Kidney tubule cell (primary cell): ENCODE data around the gene MED22.
"Not testable (repeated sequence)": the region's sequence is repeated elsewhere in the genome, so short reads cannot be mapped to it uniquely, and the experiment has no call there.

ENCODE experiments used
- DNase-seq: peaks from one replicate; pipeline ENCODE4 v3.0.0-alpha.2; 2018; ENCODE audit warnings: low spot score

Gene MED22

DNA sequence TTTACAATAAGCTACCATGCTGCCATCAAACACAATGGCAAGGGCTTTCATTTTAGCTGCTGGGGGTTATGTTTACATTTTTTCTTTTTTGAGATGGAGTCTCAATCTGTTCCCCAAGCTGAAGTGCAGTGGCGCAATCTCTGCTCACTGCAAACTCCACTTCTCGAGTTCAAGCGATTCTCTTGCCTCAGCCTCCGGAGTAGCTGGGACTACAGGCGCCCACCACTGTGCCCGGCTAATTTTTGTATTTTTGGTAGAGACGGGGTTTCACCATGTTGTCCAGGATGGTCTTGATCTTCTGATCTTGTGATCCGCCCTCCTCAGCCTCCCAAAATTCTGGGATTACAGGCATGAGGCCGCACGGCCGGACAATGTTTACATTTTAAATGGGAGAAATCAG, 13.0 kb downstream of the MED22 start:
- DNase-seq = not testable (repeated sequence)

DNA sequence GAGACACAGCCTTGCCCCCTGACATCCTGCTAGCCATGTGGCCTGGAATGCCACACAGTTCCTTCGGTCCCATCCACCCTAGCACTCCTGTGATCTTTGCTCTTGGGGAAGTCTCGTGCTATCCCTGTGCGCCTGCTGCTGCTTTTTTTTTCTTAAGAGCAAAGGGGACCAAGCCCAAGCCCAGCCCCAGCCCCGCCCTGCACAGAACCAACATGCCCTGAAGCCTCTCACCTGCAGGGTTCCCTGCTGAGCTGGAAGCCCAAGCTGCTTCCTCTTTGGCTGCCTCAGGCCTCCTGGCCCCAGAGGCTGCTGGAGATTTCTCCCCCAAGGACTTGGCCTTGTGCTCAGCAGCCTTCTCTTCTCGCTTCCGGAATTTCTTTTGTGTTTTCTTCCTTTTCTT, 13.8 kb downstream of the MED22 start:
- no peak for DNase-seq

DNA sequence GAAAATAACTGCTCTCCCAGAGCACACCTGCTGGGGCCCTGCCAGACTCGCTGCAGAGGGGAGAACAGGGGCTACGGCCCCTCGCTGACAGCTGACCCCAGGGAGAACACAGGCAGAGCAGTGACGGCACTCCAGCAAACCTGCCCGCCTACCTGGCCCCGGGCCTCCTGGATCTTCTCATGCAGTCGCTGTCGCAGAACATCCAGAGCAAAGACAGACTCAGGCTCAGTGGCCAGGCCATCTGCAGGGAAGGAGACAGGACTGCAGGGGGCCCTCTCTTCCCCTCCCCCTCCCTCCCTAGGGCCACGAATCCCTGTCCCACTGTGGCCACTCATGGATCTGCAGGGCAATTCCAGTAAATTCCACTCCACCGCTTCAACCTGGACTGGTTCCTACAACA, 14.4 kb downstream of the MED22 start:
- no peak for DNase-seq

DNA sequence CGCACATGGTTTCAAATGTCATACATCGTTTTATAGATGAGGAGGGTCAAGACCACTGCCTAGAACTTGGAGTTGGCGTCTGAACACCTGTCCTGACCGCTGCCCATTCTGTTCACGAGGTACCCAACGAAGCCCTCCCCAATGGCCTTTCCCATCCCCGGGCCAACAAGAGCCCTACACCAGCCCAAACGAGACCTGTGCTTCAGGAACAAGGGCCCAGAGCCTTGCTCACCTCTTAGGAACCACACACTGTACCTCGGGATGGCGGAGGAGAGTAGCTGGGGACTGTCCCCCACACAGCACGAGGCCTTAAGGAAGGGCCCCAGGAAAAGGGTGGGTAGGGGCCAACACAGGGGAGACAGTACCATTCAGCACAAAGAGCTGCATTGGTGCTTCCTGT, 14.9 kb downstream of the MED22 start:
- no peak for DNase-seq

DNA sequence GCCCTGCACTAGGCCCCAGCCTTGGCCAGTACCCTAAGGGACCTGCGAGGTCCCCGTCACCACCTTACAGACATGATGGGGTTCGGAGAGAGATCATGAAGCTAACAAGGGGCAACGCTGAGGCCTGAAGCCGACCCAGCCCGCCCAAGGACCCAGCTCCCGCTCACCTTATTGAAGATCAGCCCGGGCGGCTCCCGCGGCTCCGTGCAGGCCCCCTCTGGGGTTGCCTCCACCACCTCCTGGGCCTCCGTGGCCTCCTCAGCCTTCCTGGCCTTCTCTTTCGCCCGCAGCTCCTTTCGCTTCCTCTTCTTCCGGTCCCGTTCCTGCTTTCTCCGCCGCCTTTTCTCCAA, 15.6 kb downstream of the MED22 start:
- DNase-seq = no peak

DNA sequence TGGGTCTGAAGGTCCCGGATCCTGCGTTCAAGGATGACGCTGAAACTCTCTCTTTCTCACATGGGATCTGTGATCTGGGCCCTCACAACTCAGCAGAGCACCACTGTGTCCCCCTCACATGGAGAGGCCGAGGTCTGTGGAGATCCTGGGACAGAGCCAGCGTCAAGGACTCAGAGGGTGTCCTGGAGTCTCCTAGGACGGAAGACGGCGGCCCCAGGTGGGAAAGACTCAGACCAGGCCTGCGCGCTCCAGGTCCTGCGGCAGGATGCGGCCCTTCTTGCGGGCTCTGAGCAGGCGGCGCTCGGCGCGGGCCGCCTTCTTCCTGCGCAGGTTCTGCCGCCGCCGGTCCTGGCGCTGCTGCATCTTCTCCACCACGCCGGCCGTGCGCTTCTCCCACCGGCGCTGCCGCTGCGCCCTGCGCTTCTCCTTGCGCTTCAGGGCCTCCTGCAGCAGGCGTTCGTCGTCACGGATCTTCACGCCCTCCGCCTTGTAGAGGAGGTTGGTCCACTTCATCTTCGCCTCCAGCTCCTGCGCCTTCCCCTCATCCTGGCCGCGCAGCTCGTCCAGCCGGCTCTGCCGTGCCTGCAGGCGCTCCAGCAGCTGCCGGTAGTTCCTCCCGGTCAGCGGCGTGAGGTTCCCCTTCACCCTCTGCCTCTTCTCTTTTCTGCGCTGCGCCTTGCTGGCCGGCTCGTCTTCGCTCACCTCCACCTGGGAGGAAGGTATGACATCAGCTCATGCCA, 16.1 kb downstream of the MED22 start:
- no peak for DNase-seq

DNA sequence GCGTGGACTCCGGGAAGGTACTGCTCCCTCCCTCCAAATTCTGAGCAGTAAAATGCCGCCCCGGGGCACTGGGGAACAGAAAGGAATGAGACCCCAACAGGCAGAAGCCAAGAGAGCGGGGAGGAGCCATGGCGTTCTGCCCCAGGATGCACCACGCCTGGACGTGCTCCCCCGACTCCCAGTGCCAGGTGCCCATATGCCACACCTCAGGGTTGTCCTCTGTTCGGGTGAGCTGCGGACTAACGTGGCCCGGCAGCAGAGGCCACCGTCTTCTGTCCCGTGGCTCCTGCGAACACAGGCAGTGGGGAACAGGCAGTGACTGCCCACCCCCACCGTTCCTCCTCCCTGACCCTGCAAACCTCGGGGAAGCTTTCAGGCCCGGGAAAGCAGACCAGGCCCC, 16.7 kb downstream of the MED22 start:
- no peak for DNase-seq

DNA sequence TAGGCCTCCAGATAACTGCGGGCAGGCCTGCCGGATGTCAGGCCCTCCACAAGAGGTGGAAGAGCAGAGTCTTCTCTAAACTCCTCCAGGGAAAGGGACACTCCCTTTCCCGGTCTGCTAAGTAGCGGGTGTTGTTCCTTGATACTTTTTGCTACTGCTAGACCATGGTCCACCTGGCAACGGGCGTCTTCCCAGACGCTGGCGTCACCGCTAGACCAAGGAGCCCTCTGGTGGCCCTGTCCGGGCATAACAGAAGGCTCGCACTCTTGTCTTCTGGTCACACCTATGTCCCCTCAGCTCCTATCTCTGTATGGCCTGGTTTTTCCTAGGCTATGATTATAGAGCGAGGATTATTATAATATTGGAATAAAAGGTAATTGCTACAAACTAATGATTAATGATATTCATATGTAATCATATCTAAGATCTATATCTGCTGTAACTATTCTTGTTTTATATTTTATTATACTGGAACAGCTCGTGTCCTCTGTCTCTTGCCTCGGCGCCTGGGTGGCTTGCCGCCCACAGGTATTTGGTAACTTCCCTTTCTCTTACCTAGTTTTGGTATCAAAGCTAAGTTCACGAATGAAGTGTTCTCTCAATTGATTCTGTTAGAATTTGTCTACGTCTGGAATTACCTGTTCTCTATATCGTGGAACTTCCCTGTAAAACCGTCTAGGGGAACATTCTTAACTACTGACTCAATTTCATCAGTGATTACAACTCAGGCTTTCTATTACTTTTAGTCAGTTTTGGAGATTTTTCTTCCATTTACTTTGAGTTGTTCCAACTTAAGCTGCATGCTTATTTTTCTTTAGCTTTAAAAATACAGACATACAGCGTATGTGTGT, 18.4 kb downstream of the MED22 start:
- DNase-seq = peak; percentile 50

DNA sequence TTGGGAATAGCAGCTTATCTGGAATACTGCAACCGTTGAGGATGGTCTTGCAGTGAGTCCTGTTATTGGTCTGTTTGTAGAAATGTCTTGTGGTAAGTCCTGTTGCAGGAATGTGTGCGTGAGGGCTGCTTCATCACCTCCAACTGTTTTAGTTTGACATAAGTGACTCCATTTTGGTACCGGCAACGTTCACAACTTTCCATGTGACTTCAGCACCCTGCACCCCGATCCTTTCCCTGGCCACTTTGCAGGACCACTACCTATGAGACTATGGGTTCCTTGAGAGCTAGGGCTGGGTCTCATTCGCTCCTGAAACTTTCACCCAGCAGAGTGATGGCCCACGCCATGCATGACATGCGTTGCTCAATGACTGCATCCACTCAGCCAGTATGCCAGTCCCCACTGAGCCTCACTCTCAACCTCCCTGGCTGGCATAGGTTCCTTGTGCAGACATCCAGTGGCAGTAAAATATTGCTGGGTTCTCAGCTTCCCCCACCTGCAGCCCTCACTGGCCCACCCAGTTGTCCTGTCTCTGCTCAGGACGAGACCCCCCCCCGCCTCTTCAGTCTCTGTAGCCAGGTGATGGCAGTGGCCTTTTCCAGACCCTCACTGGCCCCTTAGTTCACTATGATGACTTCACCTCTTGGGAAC, 20.0 kb downstream of the MED22 start:
- DNase-seq = no peak

DNA sequence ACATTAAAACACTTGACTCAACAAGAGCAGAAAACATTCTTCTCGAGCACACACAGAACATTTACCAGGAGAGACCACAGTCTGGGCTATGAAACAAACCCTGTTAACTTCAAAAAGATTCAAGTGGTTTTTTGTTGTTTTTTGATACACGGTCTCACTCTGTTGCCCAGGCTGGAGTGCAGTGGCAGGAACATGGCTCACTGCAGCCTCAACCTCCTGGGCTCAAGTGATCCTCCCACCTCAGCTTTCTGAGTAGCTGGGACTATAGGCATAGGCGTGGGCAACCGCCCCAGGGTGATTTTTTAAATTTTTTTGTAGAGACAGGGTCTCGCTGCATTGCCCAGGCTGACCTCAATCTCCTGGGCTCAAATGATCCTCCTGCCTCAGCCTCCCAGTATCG, 20.9 kb downstream of the MED22 start:
- not testable (repeated sequence) for DNase-seq

DNA sequence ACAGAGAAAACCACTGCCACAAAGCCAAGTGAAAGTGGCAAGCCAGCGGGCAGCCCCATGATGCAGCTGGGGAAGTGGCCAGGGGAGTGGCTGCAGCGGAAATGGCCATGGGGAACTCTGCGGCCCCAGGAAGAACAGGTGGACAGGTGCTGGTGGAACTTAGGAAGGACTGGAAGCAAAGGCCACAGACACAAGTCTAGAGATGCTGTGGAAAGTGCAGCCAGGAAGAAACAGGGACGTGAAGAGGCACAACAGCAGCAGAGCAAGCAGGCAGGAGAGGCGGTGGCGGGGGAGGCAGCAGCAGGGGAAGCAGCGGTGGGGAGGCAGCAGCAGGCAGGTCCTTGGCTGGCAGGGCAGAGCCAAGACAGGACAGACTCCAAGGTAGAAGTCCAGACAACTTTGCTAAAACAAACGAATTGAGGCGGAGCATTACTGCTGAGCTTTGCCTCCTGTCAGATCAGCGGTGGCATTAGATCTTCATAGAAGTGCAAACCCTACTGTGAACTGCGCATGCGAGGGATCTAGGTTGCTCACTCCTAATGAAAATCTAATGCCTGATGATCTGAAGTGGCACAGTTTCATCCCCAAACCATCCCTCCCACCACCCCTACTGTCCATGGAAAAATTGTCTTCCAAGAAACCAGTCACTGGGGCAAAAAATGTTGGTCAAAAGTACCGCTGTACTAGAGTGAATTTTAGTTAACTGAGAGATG, 23.8 kb downstream of the MED22 start:
- no peak for DNase-seq

DNA sequence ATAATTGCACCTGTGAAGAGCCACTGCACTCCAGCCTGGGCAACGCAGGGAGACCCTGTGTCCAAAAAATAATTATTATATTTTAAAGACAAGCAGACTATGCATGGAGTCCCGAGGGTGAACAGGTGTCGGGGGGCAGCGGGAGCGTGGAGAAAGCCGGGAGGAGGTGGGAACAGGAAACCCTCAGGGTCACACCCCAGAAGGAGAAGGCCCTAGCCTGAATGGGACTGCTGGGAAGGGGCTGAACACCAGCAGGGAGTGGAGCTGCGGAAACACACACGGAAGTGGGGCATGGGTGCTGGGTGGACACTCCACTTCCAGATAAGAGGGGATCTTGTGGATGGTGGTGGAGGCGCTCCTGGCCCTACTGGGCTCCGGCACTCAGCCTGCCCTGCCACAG, 24.7 kb downstream of the MED22 start:
- DNase-seq = no peak

DNA sequence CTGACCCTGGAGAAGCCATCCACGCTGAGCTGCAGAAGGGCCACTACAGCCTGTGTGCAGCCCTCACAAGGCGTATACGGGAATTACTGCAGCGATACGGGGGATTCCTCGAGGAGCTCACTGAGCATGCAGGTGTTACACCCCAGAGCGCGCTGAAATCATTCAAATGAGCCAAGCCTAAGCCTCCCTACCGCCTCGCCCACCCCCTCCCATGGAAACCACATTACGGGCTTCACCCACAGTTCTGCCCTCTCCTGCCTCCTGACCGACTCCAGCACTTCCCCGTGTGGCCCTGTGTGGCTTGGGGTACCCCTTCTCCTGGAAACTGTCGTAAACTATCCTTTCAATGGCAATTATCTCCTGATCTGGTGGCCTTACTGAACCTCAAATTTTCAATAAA, 25.2 kb downstream of the MED22 start:
- no peak for DNase-seq

DNA sequence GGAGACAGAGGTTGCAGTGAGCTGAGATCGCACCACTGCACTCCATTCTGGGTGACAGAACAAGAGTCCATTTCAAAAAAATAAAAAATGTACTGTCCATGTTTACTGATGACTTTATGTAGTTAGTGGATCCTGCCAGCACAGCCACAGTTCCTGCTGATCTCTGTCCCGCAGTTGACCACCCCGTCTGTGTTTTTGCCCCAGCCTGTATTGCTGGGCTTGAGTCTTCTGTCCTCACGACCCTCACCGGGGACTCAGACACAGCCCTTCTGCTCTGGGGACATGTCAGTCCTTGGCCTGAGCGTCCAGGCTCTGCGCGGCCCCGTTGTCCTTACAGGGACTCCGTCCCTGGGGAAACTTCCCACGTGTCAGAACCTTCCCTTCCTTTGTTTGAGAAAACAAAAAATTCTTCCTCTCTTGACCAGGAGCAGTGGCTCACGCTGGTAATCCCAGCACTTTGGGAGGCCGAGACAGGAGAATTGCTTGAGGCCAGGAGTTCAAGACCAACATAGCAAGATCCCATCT, 26.5 kb downstream of the MED22 start:
- no peak for DNase-seq

DNA sequence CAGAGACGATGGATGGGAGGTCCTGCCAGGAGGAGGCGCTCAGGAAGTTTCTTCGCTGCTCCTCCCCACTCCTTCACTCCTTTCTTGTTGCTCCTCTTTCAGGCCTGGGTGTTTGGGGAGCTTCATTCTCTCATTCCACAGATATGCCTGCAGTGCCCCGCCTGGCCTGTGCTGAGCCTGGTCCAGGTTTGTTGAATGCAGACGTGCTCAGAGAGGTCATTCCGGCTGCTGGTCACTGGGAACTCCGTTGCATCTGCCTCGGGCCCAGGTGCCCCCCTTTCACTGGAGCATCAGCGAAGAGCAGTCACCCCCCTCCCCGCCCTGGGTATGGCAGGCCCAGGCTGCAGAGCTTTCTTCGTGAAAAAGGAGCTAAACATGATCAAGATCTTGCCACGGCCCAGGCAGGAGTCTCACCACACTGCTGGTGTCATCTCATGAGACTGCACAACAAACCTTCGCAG, 27.5 kb downstream of the MED22 start:
- DNase-seq = no peak

DNA sequence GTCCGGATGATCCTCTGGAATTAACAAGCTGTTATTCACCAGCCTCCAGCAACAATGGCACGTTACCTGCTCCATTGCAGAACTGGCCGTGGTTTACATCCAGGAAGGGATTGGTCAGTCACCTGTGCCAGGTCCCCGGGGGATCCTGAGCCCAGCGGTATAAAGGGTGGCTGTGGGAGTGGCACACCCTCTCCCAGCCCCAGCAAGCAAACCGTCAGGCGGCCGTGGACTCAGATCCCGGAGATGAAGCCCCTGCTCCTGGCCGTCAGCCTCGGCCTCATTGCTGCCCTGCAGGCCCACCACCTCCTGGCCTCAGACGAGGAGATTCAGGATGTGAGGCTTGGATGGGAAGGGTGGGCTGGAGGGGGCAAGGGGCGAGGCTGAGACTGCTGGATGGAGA, 30.4 kb downstream of the MED22 start:
- DNase-seq = not testable (repeated sequence)

DNA sequence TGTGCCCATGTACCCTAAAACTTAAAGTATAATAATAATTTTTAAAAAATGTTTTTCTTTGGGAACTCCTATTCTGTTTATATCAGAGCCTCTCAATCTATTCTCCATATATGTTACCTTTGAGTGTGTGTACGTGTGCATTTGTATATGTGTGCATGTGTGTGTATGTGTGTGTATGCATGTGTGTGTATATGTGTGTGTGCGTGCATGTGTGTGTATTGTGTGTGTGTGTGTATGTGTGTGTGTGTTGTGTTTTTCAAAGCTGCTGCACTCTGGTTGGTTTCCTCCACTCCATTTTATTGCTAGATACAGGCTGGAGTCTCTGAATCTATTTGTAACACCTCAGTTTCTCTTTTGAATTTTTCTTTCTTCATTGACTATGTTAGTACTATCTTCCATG, 31.9 kb downstream of the MED22 start:
- DNase-seq = no peak

DNA sequence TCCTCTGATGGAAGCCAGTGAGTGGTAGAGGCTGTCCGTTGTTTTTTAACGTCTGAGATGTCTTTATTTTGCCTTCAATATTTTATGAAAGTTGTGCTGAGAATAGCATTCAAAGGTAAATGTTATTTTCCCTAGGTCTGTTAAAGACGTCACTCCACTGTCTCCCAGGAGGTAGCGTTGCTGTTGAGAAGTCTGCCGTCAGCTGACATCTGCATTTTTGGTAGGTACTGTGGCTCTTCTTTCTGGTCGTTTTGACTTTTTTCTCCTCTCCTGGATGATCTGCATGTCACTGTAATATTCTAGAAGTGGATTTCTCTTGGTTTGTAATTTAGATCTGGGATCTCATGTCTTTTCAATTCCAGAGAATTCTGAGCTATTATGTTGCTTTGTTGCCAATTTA, 38.3 kb downstream of the MED22 start:
- DNase-seq = no peak

DNA sequence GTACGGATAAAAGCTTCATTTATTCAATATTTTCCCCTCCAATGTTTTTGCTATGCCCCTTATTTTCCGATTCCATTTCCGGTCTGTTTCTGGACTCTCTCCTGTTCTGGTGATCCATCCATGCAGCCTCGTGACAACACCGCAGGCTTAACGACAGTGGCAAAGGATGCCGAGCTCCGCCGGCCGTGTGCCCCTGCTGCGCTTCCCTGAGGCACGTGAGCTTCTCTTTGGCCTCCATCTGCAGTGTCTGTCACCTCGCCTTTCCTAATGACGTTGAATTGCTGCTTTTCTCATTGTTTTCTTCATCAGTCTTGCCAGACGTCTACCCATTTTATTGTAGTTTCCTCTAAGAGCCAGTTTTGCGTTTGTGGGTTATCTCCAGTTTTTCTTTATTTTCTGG, 40.6 kb downstream of the MED22 start:
- DNase-seq = no peak

DNA sequence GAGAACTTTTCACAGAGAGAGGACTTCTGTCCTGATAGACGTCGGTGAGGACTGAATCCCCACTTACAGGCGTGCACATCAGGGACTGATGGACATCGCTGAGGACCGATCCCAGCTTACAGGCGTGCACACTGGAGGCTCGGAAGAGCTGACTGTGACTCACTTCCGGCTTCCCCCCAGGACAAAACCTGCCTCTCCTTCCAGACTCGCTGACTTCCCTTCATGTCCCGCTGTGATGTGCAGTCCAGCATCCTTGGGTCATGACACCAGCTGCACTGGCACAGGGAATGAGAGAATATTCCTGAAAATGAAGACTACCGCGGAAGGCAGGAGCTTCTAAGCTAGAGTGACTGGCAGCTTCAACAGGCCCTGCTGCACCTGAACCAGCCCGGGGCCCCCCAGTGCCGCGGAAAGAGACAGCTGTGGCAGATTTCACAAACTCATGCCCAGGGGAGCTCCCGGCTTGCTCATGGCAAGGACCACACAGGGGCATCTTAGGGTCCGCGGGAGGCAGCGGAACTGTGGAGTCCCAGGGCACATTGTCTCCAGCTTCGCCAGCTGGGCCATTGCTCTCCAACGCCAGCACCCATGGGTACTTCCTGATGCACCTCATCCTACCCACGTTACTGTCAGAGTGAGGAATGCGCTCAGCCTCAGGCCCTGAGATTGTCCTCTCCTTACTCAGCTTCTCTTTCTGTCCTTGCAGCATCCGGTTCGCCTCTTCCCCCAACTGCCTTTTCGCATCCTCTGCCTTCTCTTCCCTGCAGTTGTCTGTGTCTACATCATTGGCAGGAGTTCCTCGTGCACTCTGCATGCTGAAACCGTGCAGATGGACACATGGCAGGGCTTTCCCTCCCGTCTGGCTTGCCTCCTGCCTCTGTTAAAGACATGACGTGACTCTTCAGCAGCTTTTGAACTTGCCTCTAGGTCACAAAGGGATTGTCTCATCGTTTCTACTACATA, 41.4 kb downstream of the MED22 start:
- no peak for DNase-seq

DNA sequence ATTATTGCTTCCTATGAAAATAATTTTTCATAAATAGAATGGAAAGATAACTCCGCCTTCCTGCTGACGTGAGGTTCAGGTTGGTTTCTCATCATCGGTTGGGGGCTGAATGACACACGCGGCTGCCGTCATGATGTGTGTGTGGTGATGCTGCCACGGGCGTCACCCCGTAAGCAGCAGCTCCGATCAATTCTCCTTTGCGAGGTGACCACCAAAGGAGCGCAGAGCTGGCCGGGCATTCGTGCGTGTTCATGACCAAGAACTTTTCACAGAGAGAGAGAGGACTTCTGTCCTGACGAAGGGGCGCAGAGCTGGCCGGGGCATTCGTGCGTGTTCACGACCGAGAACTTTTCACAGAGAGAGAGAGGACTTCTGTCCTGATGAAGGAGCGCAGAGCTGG, 42.2 kb downstream of the MED22 start:
- DNase-seq = no peak
